ACHN (cell line): ENCODE results near the gene RUBCNL.

ENCODE experiments used
- DNase-seq: peaks from one replicate; pipeline ENCODE4 v3.0.0-alpha.2; 2015
- in situ Hi-C: cut with HindIII; loops from 2 replicates; pipeline ENCODE4 v1.10.0; 2017; ENCODE audit warnings: low sequenced_read_pairs, low pct_ligation_motif_present, low pct_unique_long_range_greater_than_20kb

The RUBCNL gene

GRCh38 chr13:46318986-46319385, 68.1 kb downstream of the RUBCNL start:
- in situ Hi-C loops: no loop called here
- no peak for DNase-seq

- in situ Hi-C loops: no loop called here
- no peak for DNase-seq
These were observed 69.9 kb downstream of the RUBCNL start for GRCh38 chr13:46317120-46317519.

- in situ Hi-C loops: no loop called here
- DNase-seq: no peak
These were observed 71.5 kb downstream of the RUBCNL start for GRCh38 chr13:46315491-46316075.

- DNase-seq: no peak
- in situ Hi-C loops: no loop called here
These were observed 72.0 kb downstream of the RUBCNL start for GRCh38 chr13:46315036-46315435.

GRCh38 chr13:46314587-46314986, 72.5 kb downstream of the RUBCNL start:
- in situ Hi-C loops: no loop called here
- DNase-seq: no peak

GRCh38 chr13:46313432-46314257, 73.4 kb downstream of the RUBCNL start:
- in situ Hi-C loops: no loop called here
- no peak for DNase-seq

- in situ Hi-C loops: no loop called here
- DNase-seq: no peak
These were observed 74.0 kb downstream of the RUBCNL start for GRCh38 chr13:46313024-46313423.

GRCh38 chr13:46311217-46311616, 75.8 kb downstream of the RUBCNL start:
- in situ Hi-C loops: no loop called here
- DNase-seq: no peak

GRCh38 chr13:46310066-46310465, 77.0 kb downstream of the RUBCNL start:
- no peak for DNase-seq
- in situ Hi-C loops: no loop called here

GRCh38 chr13:46307554-46307953, 79.5 kb downstream of the RUBCNL start:
- no peak for DNase-seq
- in situ Hi-C loops: no loop called here

GRCh38 chr13:46304546-46304945, 82.5 kb downstream of the RUBCNL start:
- no peak for DNase-seq
- in situ Hi-C loops: no loop called here

GRCh38 chr13:46303742-46304385, 83.2 kb downstream of the RUBCNL start:
- no peak for DNase-seq
- in situ Hi-C loops: no loop called here

- in situ Hi-C loops: no loop called here
- no peak for DNase-seq
These were observed 89.7 kb downstream of the RUBCNL start for GRCh38 chr13:46297361-46297811.

GRCh38 chr13:46296921-46297320, 90.1 kb downstream of the RUBCNL start:
- no peak for DNase-seq
- in situ Hi-C loops: no loop called here

- in situ Hi-C loops: no loop called here
- DNase-seq: no peak
These were observed 90.8 kb downstream of the RUBCNL start for GRCh38 chr13:46296115-46296822.

GRCh38 chr13:46295491-46296114, 91.4 kb downstream of the RUBCNL start:
- DNase-seq: no peak
- in situ Hi-C loops: no loop called here

- no peak for DNase-seq
- in situ Hi-C loops: no loop called here
These were observed 93.6 kb downstream of the RUBCNL start for GRCh38 chr13:46293436-46293835.
